ENCODE results near the gene DDX42. TPM values are rescaled to one million over a fixed set of nuclear protein-coding genes. Genes with fewer than 3 reads are reported as not detected.
A peak's percentile ranks its signal among the peaks of the same experiment; 100 is the strongest.

The DDX42 gene
- total and polyA plus RNA-seq, 10 donors, result 45.0 to 136 (median 116) TPM

DNA sequence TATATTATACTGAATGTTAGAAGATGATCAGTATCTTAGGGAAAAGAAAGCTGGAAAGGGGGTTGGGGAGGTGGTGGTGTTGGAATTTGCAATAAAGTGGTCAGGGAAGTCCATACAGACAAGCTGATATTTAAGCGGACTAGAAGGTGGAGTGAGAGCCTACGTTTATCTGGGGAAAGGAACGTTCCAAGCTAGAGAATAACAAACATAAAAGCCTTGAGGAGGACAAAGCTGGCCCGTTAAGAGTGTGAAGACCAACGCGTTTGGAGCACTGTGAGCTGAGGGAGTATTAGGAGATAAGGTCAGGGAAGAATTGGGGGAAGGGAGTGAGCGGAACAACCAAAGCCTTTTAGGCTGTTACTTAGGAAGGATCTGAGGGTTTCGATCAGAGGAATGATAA is 1.4 kb downstream of the DDX42 start:
- intact Hi-C loops (cut with DNase I; ENCODE audit: low total_unique reads), result loop anchor here (10.0 kb wide), 1 partner anchor 49 kb away; the partner anchor contains the start of genes FTSJ3 and PSMC5
- Histone ChIP-seq H3K27ac (peak overlapping the region in 5 of 8 donors; percentile 96 to 99 (median 99)), H3K4me3 (peak overlapping the region in 7 of 8 donors; percentile 63 to 98 (median 86)), H3K9me3 (no peaks in the 10 kb centered on the region), H3K27me3 (replicated peaks in 1 of 7) (no peaks in the 10 kb centered on the region), H3K36me3 (peaks cover 0 to 44% (median 10%) of the 10 kb centered on the region in 6 donors), H3K4me1 (peaks cover 25 to 87% (median 76%) of the 10 kb centered on the region in 6 donors)
- WGBS, 5 donors, result 26 to 40% (median 35%) methylated on average over 8 of the region's 8 CpGs
- TF ChIP-seq POLR2AphosphoS5 (IDR thresholded peaks at IDR 0.05) (no peak), POLR2A (IDR thresholded peaks at IDR 0.05) (no peak), CTCF (IDR thresholded peaks at IDR 0.05 in 8 of 11, conservative IDR thresholded peaks at IDR 0.05 in 3 of 11) (no peak)
- DNase-seq, result no peak

DNA sequence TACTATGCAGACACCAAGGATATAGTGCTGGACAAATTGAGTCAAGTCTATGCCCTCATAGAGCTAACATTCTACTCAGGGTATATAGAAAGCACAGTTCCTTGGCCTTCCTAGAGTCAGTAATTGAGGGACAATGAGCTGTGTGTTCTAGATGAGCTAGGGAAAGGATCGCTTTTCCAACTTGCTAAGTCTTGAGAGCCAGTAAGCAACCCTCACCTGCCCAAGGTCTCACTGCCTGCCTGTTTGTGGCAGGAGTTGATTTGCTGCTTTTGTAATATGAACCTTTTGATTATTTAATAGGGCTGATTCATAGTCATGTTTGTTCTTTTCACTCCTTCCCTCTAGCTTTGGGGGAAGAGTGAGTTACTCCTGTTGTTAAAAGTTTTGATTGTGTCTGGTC is 6.5 kb downstream of the DDX42 start:
- no peak for TF ChIP-seq CTCF (IDR thresholded peaks at IDR 0.05 in 8 of 11, conservative IDR thresholded peaks at IDR 0.05 in 3 of 11)
- no peak for TF ChIP-seq POLR2A (IDR thresholded peaks at IDR 0.05)
- no peak for TF ChIP-seq POLR2AphosphoS5 (IDR thresholded peaks at IDR 0.05)
- H3K27ac ChIP-seq, result no peak overlapping the region
- intact Hi-C loops (cut with DNase I; ENCODE audit: low total_unique reads), result no loop called here

DNA sequence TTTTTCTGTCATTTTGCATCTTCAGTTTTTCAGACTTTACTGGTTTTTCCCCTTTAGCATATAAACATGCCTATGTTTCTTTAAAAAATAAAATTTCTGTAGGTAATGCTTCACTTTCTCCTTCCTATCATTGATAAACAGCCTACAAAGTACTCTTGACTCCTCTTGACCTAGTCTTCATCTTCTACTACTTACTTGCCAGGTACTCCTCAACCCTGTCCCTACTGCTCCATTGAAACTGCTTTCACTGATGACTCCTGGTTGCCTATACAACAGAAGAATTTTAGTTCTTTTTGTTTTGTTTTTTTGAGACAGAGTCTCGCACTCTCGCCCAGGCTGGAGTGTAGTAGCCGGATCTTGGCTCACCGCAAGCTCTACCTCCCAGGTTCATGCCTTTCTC is 7.0 kb downstream of the DDX42 start:
- H3K4me1 ChIP-seq, result peaks cover 9 to 98% (median 61%) of the 10 kb centered on the region in 6 donors
- H3K36me3 ChIP-seq, result peaks cover 0 to 89% (median 14%) of the 10 kb centered on the region in 6 donors

More for the DNA sequence above, 6.5 kb downstream of the DDX42 start:
- no peaks in the 10 kb centered on the region for H3K9me3 ChIP-seq
- H3K4me3 ChIP-seq, result no peak overlapping the region
- H3K4me1 ChIP-seq, result peaks cover 11 to 98% (median 66%) of the 10 kb centered on the region in 6 donors
- no peak for DNase-seq
- 90 to 98% (median 96%) methylated on average over 1 of the region's 1 CpG for WGBS, 5 donors
- peaks cover 0 to 86% (median 14%) of the 10 kb centered on the region in 6 donors for H3K36me3 ChIP-seq
- no peaks in the 10 kb centered on the region for H3K27me3 ChIP-seq (replicated peaks in 1 of 7)

More for the DNA sequence above, 7.0 kb downstream of the DDX42 start:
- no peak overlapping the region for H3K4me3 ChIP-seq
- WGBS, 5 donors, result 95 to 100% (median 99%) methylated on average over 4 of the region's 4 CpGs
- no peak for TF ChIP-seq POLR2AphosphoS5 (IDR thresholded peaks at IDR 0.05)
- no peak for TF ChIP-seq CTCF (IDR thresholded peaks at IDR 0.05 in 8 of 11, conservative IDR thresholded peaks at IDR 0.05 in 3 of 11)
- no peak for TF ChIP-seq POLR2A (IDR thresholded peaks at IDR 0.05)
- no peaks in the 10 kb centered on the region for H3K9me3 ChIP-seq
- no peak overlapping the region for H3K27ac ChIP-seq
- intact Hi-C loops (cut with DNase I; ENCODE audit: low total_unique reads), result no loop called here
- no peak for DNase-seq
- H3K27me3 ChIP-seq (replicated peaks in 1 of 7), result no peaks in the 10 kb centered on the region

Measured in spleen (tissue), 11 donors.